K562 (cell line): ENCODE measurements around the gene PXK. TPM values are rescaled to one million over a fixed set of nuclear protein-coding genes. Genes with fewer than 3 reads are reported as not detected.
A peak's percentile ranks its signal among the peaks of the same experiment; 100 is the strongest.

ENCODE experiments used
- ADNP ChIP-seq: fragments of 200-800 bp; sonication (Bioruptor generic); IDR thresholded peaks from 2 replicates; pipeline ENCODE4 v1.6.1; 2016; ENCODE audit warnings: missing genetic modification characterization, missing compliant biosample characterization
- DACH1 ChIP-seq: fragments of 450-650 bp; IDR thresholded peaks from 2 replicates; pipeline ENCODE4 v1.6.1; 2018; ENCODE audit not compliant: partially characterized antibody
- HCFC1 ChIP-seq: IDR thresholded peaks from 2 replicates; pipeline ENCODE4 v1.6.1; 2012; ENCODE audit warnings: low read depth, low read length, improper control_type of control experiment
- HLTF ChIP-seq: fragments of 450-650 bp; IDR thresholded peaks from 2 replicates; pipeline ENCODE4 v1.6.1; 2016
- MYC ChIP-seq, 2 experiments: fragments of 250-450 bp in 1 of 2; sonication (Bioruptor Pico) in 1 of 2; IDR thresholded peaks; 2 replicates each; pipeline versions ENCODE4 v1.5.1 to v1.6.1; 2012 to 2021; ENCODE audit warnings: low read depth in 2 of 2, borderline replicate concordance in 1 of 2, improper control_type of control experiment in 1 of 2, low read length in 1 of 2, mild to moderate bottlenecking in 1 of 2, moderate library complexity in 1 of 2
- NCOR1 ChIP-seq: fragments of 450-650 bp; IDR thresholded peaks from 2 replicates; pipeline ENCODE4 v1.6.1; 2016; ENCODE audit warnings: mild to moderate bottlenecking, moderate library complexity
- NONO ChIP-seq, 2 experiments: fragments of 200-400 bp in 1 of 2; fragments of 450-650 bp in 1 of 2; formaldehyde crosslinking in 1 of 2; IDR thresholded peaks; 2 replicates each; pipeline ENCODE4 v1.6.1; 2017; ENCODE audit warnings: low read depth in 2 of 2, mild to moderate bottlenecking in 2 of 2, moderate library complexity in 2 of 2, low read length in 1 of 2
- PTTG1 ChIP-seq: fragments of 450-650 bp; IDR thresholded peaks from 2 replicates; pipeline ENCODE4 v1.6.1; 2016; ENCODE audit warnings: low read depth, mild to moderate bottlenecking, missing genetic modification characterization, missing compliant biosample characterization
- SAFB2 ChIP-seq: fragments of 200-400 bp; formaldehyde crosslinking; IDR thresholded peaks from 2 replicates; pipeline ENCODE4 v1.6.1; 2018; ENCODE audit warnings: borderline replicate concordance, low read length, low read depth, moderate library complexity; ENCODE audit not compliant: severe bottlenecking
- SMARCB1 ChIP-seq: IDR thresholded peaks from 2 replicates; pipeline ENCODE4 v1.6.1; 2011; ENCODE audit warnings: improper control_type of control experiment, low read depth; ENCODE audit not compliant: insufficient read length
- YY1 ChIP-seq, 3 experiments: IDR thresholded peaks; 2 replicates each; pipeline ENCODE4 v1.6.1; 2011; ENCODE audit warnings: low read length in 2 of 3, mild to moderate bottlenecking in 2 of 3, moderate library complexity in 2 of 3, borderline replicate concordance in 1 of 3, control low read depth in 1 of 3, low read depth in 1 of 3; ENCODE audit not compliant: insufficient read depth in 3 of 3, insufficient replicate concordance in 2 of 3, control insufficient read depth in 1 of 3, insufficient read length in 1 of 3; ENCODE audit errors: extremely low read depth in 1 of 3
- ZC3H8 ChIP-seq: fragments of 450-650 bp; IDR thresholded peaks from 2 replicates; pipeline ENCODE4 v1.6.1; 2017
- ZNF57 ChIP-seq: fragments of 450-650 bp; formaldehyde crosslinking; IDR thresholded peaks from 2 replicates; pipeline ENCODE4 v1.4.0; 2020; ENCODE audit warnings: mild to moderate bottlenecking, moderate library complexity
- ZNF76 ChIP-seq: fragments of 250-450 bp; sonication (Bioruptor Pico); IDR thresholded peaks from 2 replicates; pipeline ENCODE4 v1.4.0; 2020; ENCODE audit warnings: mild to moderate bottlenecking, moderate library complexity, borderline replicate concordance
- ZNF785 ChIP-seq: fragments of 250-450 bp; sonication (Bioruptor Pico); IDR thresholded peaks from 2 replicates; pipeline ENCODE4 v1.4.0; 2020; ENCODE audit warnings: mild to moderate bottlenecking
- polyA plus RNA-seq, 8 experiments: library from polyadenylated mRNA; depleted of rRNA in 4 of 8; stranded (reverse) in 5 of 8; unstranded in 3 of 8; fragments of >200 nt; fragmentation: Nextera tagmentation in 2 of 8; fragmentation: Illumina TruSeq in 1 of 8; extraction: Ambion mirVana in 2 of 8; extraction: Trizol in 1 of 8; gene quantifications; 2 replicates each; pipeline versions ENCODE4 v1.2.1 to v1.2.3, GENCODE V29; 2011 to 2014; ENCODE audit warnings: inconsistent platforms in 1 of 8, missing spikeins in 1 of 8
- total RNA-seq, 7 experiments: library from RNA; depleted of rRNA in 6 of 7; stranded (reverse); fragments of >200 nt in 6 of 7; fragmentation: Illumina TruSeq in 2 of 7; extraction: Trizol in 2 of 7; gene quantifications; 2 replicates each; pipeline versions ENCODE4 v1.2.1 to v1.2.3, GENCODE V29; 2011 to 2021; ENCODE audit warnings: low replicate concordance in 1 of 7
- TF ChIP-seq, protein P1 (sequence below), 3 experiments: IDR thresholded peaks in 2 of 3; conservative IDR thresholded peaks in 1 of 3; 2 replicates each; pipeline ENCODE4 v1.5.1; 2011 to 2012; ENCODE audit warnings: low read length in 3 of 3, mild to moderate bottlenecking in 3 of 3, control low read depth in 2 of 3, improper control_type of control experiment in 1 of 3, inconsistent platforms in 1 of 3, low read depth in 1 of 3, mixed read lengths in 1 of 3, moderate library complexity in 1 of 3; ENCODE audit not compliant: insufficient read depth in 2 of 3
- TF ChIP-seq, protein P2 (sequence below): IDR thresholded peaks from 2 replicates; pipeline ENCODE4 v1.6.1; 2011; ENCODE audit not compliant: insufficient read length; ENCODE audit errors: extremely low read depth
- TF ChIP-seq, protein P3 (sequence below): fragments of 250-450 bp; sonication (Bioruptor Pico); IDR thresholded peaks from 2 replicates; pipeline ENCODE4 v1.8.0; 2022; ENCODE audit warnings: moderate library complexity, mild to moderate bottlenecking, inconsistent platforms

PXK gene
- total and polyA plus RNA-seq, 9 of the 15 experiments (the other 6 are each of a cell fraction or from before 2014, with no cell fraction given), result 3.3 to 19.9 (median 11.3) TPM

DNA sequence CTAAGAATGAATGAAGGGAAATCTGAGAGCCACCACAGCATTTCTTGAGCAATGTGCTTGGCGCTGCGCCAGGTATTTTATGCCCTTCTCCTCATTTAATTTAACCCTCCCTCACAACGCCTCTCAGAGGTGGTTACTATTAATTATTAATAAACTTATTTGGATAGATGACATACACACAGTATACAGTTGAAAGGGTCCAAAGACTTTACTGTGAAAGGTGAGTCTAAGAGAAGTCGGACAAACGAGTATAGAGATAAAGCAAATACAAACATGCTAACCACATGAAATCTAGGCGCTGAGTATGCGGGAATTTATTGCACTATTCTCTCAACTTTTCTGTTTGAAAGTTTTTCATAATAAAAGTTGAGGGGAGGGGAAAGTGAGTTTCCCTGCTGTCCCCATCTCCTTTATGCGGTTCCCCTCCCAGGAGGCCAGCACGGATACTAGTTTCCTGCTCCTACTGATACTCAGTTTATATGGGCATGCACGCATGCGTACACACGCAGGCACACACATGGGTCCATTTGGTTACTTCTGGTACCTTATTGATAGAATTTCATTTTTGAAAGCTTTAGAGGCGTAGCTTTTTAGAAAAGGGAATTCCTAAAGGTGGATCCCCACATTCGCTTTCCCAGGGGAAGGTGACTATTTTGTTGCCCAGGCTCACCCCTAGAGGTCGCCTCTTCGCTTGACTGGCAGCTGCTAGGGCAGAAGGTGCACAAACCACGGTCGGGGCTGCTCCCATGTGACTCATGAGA, 130.7 kb downstream of the PXK start (continued):
- TF ChIP-seq, protein P1, sequence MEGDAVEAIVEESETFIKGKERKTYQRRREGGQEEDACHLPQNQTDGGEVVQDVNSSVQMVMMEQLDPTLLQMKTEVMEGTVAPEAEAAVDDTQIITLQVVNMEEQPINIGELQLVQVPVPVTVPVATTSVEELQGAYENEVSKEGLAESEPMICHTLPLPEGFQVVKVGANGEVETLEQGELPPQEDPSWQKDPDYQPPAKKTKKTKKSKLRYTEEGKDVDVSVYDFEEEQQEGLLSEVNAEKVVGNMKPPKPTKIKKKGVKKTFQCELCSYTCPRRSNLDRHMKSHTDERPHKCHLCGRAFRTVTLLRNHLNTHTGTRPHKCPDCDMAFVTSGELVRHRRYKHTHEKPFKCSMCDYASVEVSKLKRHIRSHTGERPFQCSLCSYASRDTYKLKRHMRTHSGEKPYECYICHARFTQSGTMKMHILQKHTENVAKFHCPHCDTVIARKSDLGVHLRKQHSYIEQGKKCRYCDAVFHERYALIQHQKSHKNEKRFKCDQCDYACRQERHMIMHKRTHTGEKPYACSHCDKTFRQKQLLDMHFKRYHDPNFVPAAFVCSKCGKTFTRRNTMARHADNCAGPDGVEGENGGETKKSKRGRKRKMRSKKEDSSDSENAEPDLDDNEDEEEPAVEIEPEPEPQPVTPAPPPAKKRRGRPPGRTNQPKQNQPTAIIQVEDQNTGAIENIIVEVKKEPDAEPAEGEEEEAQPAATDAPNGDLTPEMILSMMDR (IDR thresholded peaks at IDR 0.05 in 2 of 3, conservative IDR thresholded peaks at IDR 0.05 in 1 of 3; ENCODE audit: insufficient read depth in 2 of 3, low read depth in 1 of 3, low read length in 3 of 3), result peak; percentile 65 to 78 (median 74)
- no peak for TF ChIP-seq ZNF76 (CRISPR knock-in tag)
- TF ChIP-seq SAFB2, result no peak
- no peak for TF ChIP-seq ZNF785 (CRISPR knock-in tag)
- no peak for TF ChIP-seq ZC3H8
- TF ChIP-seq, protein P2, sequence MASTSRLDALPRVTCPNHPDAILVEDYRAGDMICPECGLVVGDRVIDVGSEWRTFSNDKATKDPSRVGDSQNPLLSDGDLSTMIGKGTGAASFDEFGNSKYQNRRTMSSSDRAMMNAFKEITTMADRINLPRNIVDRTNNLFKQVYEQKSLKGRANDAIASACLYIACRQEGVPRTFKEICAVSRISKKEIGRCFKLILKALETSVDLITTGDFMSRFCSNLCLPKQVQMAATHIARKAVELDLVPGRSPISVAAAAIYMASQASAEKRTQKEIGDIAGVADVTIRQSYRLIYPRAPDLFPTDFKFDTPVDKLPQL, result no peak
- TF ChIP-seq, protein P3, sequence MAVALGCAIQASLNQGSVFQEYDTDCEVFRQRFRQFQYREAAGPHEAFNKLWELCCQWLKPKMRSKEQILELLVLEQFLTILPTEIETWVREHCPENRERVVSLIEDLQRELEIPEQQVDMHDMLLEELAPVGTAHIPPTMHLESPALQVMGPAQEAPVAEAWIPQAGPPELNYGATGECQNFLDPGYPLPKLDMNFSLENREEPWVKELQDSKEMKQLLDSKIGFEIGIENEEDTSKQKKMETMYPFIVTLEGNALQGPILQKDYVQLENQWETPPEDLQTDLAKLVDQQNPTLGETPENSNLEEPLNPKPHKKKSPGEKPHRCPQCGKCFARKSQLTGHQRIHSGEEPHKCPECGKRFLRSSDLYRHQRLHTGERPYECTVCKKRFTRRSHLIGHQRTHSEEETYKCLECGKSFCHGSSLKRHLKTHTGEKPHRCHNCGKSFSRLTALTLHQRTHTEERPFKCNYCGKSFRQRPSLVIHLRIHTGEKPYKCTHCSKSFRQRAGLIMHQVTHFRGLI (CRISPR knock-in tag), result no peak
- no peak for TF ChIP-seq DACH1
- TF ChIP-seq ADNP (tag), result no peak
- 0 out of 2 replicates have a peak, but pooled peaks have one; percentile 33 for TF ChIP-seq MYC (IDR thresholded peaks at IDR 0.05; ENCODE audit: low read depth, low read length)
- no peak for TF ChIP-seq MYC (CRISPR knock-in tag; IDR thresholded peaks at IDR 0.05; ENCODE audit: borderline replicate concordance, low read depth)
- TF ChIP-seq HCFC1, result no peak
- TF ChIP-seq HLTF, result no peak
- TF ChIP-seq ZNF57, result no peak
- TF ChIP-seq NONO (IDR thresholded peaks at IDR 0.05; ENCODE audit: low read depth in 2 of 2, low read length in 1 of 2), result no peak
- peak in 1 of 3 experiments; percentile 15 for TF ChIP-seq YY1 (IDR thresholded peaks at IDR 0.05; ENCODE audit: borderline replicate concordance in 1 of 3, control insufficient read depth in 1 of 3, extremely low read depth in 1 of 3, insufficient read depth in 3 of 3, insufficient read length in 1 of 3, insufficient replicate concordance in 2 of 3, low read depth in 1 of 3, low read length in 2 of 3)
- no peak for TF ChIP-seq NCOR1
- no peak for TF ChIP-seq PTTG1
- no peak for TF ChIP-seq SMARCB1
